ENCODE data around the gene OPRD1.
A peak's percentile ranks its signal among the peaks of the same experiment; 100 is the strongest.

The OPRD1 gene

GRCh38 chr1:28860332-28861073, 48.5 kb downstream of the OPRD1 start (continued):
- TF ChIP-seq, protein P1, sequence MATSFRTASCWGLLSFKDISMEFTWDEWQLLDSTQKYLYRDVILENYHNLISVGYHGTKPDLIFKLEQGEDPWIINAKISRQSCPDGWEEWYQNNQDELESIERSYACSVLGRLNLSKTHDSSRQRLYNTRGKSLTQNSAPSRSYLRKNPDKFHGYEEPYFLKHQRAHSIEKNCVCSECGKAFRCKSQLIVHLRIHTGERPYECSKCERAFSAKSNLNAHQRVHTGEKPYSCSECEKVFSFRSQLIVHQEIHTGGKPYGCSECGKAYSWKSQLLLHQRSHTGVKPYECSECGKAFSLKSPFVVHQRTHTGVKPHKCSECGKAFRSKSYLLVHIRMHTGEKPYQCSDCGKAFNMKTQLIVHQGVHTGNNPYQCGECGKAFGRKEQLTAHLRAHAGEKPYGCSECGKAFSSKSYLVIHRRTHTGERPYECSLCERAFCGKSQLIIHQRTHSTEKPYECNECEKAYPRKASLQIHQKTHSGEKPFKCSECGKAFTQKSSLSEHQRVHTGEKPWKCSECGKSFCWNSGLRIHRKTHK (tag by site-specific recombination; IDR thresholded peaks at IDR 0.05): no peak
- TF ChIP-seq ZNF391 (tag by site-specific recombination; IDR thresholded peaks at IDR 0.05; ENCODE audit: borderline replicate concordance, low read depth) (no peak), ZNF670 (tag by site-specific recombination; IDR thresholded peaks at IDR 0.05; ENCODE audit: low read depth) (no peak), ZNF423 (tag by site-specific recombination; IDR thresholded peaks at IDR 0.05) (peak; percentile 79), ZNF350 (tag by site-specific recombination; IDR thresholded peaks at IDR 0.05) (no peak), ZNF792 (tag by site-specific recombination; IDR thresholded peaks at IDR 0.05) (no peak), IKZF3 (tag by site-specific recombination; IDR thresholded peaks at IDR 0.05) (peak; percentile 77; the same call in 1 of the 2 replicates), ZNF76 (tag by site-specific recombination; IDR thresholded peaks at IDR 0.05; ENCODE audit: borderline replicate concordance, low read depth) (peak; percentile 47; the same call in 1 of the 2 replicates), GLI2 (tag by site-specific recombination; IDR thresholded peaks at IDR 0.05; ENCODE audit: borderline replicate concordance, low read depth) (peak; percentile 5; the same call in 1 of the 2 replicates), ZNF529 (tag by site-specific recombination; IDR thresholded peaks at IDR 0.05; ENCODE audit: insufficient replicate concordance) (no peak), ZNF433 (tag by site-specific recombination; IDR thresholded peaks at IDR 0.05; ENCODE audit: low read depth) (no peak), SP3 (tag by site-specific recombination; IDR thresholded peaks at IDR 0.05) (no peak; the same call in 1 of the 2 replicates), ZNF621 (tag by site-specific recombination; IDR thresholded peaks at IDR 0.05) (no peak), ZNF132 (tag by site-specific recombination; IDR thresholded peaks at IDR 0.05; ENCODE audit: borderline replicate concordance) (no peak), ZNF169 (tag by site-specific recombination; IDR thresholded peaks at IDR 0.05) (no peak), ZNF155 (tag by site-specific recombination; IDR thresholded peaks at IDR 0.05) (no peak)
- TF ChIP-seq, protein P2, sequence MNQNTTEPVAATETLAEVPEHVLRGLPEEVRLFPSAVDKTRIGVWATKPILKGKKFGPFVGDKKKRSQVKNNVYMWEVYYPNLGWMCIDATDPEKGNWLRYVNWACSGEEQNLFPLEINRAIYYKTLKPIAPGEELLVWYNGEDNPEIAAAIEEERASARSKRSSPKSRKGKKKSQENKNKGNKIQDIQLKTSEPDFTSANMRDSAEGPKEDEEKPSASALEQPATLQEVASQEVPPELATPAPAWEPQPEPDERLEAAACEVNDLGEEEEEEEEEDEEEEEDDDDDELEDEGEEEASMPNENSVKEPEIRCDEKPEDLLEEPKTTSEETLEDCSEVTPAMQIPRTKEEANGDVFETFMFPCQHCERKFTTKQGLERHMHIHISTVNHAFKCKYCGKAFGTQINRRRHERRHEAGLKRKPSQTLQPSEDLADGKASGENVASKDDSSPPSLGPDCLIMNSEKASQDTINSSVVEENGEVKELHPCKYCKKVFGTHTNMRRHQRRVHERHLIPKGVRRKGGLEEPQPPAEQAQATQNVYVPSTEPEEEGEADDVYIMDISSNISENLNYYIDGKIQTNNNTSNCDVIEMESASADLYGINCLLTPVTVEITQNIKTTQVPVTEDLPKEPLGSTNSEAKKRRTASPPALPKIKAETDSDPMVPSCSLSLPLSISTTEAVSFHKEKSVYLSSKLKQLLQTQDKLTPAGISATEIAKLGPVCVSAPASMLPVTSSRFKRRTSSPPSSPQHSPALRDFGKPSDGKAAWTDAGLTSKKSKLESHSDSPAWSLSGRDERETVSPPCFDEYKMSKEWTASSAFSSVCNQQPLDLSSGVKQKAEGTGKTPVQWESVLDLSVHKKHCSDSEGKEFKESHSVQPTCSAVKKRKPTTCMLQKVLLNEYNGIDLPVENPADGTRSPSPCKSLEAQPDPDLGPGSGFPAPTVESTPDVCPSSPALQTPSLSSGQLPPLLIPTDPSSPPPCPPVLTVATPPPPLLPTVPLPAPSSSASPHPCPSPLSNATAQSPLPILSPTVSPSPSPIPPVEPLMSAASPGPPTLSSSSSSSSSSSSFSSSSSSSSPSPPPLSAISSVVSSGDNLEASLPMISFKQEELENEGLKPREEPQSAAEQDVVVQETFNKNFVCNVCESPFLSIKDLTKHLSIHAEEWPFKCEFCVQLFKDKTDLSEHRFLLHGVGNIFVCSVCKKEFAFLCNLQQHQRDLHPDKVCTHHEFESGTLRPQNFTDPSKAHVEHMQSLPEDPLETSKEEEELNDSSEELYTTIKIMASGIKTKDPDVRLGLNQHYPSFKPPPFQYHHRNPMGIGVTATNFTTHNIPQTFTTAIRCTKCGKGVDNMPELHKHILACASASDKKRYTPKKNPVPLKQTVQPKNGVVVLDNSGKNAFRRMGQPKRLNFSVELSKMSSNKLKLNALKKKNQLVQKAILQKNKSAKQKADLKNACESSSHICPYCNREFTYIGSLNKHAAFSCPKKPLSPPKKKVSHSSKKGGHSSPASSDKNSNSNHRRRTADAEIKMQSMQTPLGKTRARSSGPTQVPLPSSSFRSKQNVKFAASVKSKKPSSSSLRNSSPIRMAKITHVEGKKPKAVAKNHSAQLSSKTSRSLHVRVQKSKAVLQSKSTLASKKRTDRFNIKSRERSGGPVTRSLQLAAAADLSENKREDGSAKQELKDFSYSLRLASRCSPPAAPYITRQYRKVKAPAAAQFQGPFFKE (tag by site-specific recombination; IDR thresholded peaks at IDR 0.05; ENCODE audit: borderline replicate concordance): no peak
- TF ChIP-seq, protein P3, sequence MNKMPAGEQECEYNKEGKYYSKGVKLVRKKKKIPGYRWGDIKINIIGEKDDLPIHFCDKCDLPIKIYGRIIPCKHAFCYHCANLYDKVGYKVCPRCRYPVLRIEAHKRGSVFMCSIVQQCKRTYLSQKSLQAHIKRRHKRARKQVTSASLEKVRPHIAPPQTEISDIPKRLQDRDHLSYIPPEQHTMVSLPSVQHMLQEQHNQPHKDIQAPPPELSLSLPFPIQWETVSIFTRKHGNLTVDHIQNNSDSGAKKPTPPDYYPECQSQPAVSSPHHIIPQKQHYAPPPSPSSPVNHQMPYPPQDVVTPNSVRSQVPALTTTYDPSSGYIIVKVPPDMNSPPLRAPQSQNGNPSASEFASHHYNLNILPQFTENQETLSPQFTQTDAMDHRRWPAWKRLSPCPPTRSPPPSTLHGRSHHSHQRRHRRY (tag by site-specific recombination; IDR thresholded peaks at IDR 0.05): no peak
- TF ChIP-seq, protein P4, sequence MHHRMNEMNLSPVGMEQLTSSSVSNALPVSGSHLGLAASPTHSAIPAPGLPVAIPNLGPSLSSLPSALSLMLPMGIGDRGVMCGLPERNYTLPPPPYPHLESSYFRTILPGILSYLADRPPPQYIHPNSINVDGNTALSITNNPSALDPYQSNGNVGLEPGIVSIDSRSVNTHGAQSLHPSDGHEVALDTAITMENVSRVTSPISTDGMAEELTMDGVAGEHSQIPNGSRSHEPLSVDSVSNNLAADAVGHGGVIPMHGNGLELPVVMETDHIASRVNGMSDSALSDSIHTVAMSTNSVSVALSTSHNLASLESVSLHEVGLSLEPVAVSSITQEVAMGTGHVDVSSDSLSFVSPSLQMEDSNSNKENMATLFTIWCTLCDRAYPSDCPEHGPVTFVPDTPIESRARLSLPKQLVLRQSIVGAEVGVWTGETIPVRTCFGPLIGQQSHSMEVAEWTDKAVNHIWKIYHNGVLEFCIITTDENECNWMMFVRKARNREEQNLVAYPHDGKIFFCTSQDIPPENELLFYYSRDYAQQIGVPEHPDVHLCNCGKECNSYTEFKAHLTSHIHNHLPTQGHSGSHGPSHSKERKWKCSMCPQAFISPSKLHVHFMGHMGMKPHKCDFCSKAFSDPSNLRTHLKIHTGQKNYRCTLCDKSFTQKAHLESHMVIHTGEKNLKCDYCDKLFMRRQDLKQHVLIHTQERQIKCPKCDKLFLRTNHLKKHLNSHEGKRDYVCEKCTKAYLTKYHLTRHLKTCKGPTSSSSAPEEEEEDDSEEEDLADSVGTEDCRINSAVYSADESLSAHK (tag by site-specific recombination; IDR thresholded peaks at IDR 0.05): no peak
- TF ChIP-seq, protein P5, sequence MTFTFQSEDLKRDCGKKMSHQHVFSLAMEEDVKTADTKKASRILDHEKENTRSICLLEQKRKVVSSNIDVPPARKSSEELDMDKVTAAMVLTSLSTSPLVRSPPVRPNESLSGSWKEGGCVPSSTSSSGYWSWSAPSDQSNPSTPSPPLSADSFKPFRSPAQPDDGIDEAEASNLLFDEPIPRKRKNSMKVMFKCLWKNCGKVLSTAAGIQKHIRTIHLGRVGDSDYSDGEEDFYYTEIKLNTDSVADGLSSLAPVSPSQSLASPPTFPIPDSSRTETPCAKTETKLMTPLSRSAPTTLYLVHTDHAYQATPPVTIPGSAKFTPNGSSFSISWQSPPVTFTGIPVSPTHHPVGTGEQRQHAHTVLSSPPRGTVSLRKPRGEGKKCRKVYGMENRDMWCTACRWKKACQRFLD (tag by site-specific recombination; IDR thresholded peaks at IDR 0.05): no peak
- TF ChIP-seq, protein P6, sequence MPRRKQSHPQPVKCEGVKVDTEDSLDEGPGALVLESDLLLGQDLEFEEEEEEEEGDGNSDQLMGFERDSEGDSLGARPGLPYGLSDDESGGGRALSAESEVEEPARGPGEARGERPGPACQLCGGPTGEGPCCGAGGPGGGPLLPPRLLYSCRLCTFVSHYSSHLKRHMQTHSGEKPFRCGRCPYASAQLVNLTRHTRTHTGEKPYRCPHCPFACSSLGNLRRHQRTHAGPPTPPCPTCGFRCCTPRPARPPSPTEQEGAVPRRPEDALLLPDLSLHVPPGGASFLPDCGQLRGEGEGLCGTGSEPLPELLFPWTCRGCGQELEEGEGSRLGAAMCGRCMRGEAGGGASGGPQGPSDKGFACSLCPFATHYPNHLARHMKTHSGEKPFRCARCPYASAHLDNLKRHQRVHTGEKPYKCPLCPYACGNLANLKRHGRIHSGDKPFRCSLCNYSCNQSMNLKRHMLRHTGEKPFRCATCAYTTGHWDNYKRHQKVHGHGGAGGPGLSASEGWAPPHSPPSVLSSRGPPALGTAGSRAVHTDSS (tag by site-specific recombination; IDR thresholded peaks at IDR 0.05): no peak

Measured in HEK293 (cell line).